Measurements from ENCODE around the gene TRAF7.
"Not testable (repeated sequence)": the region's sequence is repeated elsewhere in the genome, so short reads cannot be mapped to it uniquely, and the experiment has no call there.

The TRAF7 gene

GRCh38 chr16:2196162-2196980, 40.8 kb downstream of the TRAF7 start, which contains the start of gene CASKIN1:
TSS of gene CASKIN1 (minus strand) at chr16:2196605. CDS start at chr16:2196432, 173 bp downstream.
- H3K27ac ChIP-seq, result no peak within 1 kb of the TSS
- no peak for TF ChIP-seq CTCF (conservative IDR thresholded peaks at IDR 0.05)
- no peak for TF ChIP-seq ZFX (IDR thresholded peaks at IDR 0.05)

GRCh38 chr16:2196981-2197511, 41.5 kb downstream of the TRAF7 start:
- H3K27ac ChIP-seq, result no peak overlapping the region
- TF ChIP-seq CTCF (conservative IDR thresholded peaks at IDR 0.05) (no peak), ZFX (IDR thresholded peaks at IDR 0.05) (no peak)

- TF ChIP-seq ZFX (IDR thresholded peaks at IDR 0.05) (no peak), CTCF (conservative IDR thresholded peaks at IDR 0.05) (no peak)
- no peak overlapping the region for H3K27ac ChIP-seq
Measured at GRCh38 chr16:2197765-2198164, 42.2 kb downstream of the TRAF7 start.

GRCh38 chr16:2198283-2198682, 42.7 kb downstream of the TRAF7 start:
- no peak overlapping the region for H3K27ac ChIP-seq
- TF ChIP-seq CTCF (conservative IDR thresholded peaks at IDR 0.05), result no peak
- no peak for TF ChIP-seq ZFX (IDR thresholded peaks at IDR 0.05)

GRCh38 chr16:2199095-2199494, 43.5 kb downstream of the TRAF7 start:
- H3K27ac ChIP-seq, result no peak overlapping the region
- TF ChIP-seq CTCF (conservative IDR thresholded peaks at IDR 0.05), result no peak

GRCh38 chr16:2199621-2200139, 44.1 kb downstream of the TRAF7 start:
- no peak overlapping the region for H3K27ac ChIP-seq
- TF ChIP-seq CTCF (conservative IDR thresholded peaks at IDR 0.05) (no peak), ZFX (IDR thresholded peaks at IDR 0.05) (no peak)

- H3K27ac ChIP-seq, result no peak overlapping the region
- TF ChIP-seq CTCF (conservative IDR thresholded peaks at IDR 0.05), result no peak
- TF ChIP-seq ZFX (IDR thresholded peaks at IDR 0.05), result no peak
Measured at GRCh38 chr16:2200313-2200712, 44.7 kb downstream of the TRAF7 start.

GRCh38 chr16:2203119-2203688, 47.6 kb downstream of the TRAF7 start:
- not testable (repeated sequence) for H3K27ac ChIP-seq
